Left ventricle myocardium inferior (tissue), 1 donor: ENCODE results near the gene CPA2. TPM values are rescaled to one million over a fixed set of nuclear protein-coding genes. Genes with fewer than 3 reads are reported as not detected.

Experiments
- DNase-seq: peaks from one replicate; pipeline ENCODE4 v3.0.0-alpha.2; 2020
- H3K27ac ChIP-seq: fragments of 200-600 bp; replicated peaks from 2 replicates; pipeline ENCODE4 v1.8.0; 2021
- H3K27me3 ChIP-seq: fragments of 200-600 bp; 2 replicates; pipeline ENCODE4 v1.8.0; 2021; ENCODE audit warnings: low read depth
- H3K36me3 ChIP-seq: fragments of 200-600 bp; 2 replicates; pipeline ENCODE4 v1.8.0; 2021
- H3K4me1 ChIP-seq: fragments of 200-600 bp; 2 replicates; pipeline ENCODE4 v1.8.0; 2021
- H3K4me3 ChIP-seq: fragments of 200-600 bp; 2 replicates; pipeline ENCODE4 v1.8.0; 2021; ENCODE audit warnings: mild to moderate bottlenecking, moderate library complexity
- H3K9me3 ChIP-seq: fragments of 200-600 bp; replicated peaks from 2 replicates; pipeline ENCODE4 v1.8.0; 2021
- CTCF ChIP-seq: fragments of 200-600 bp; IDR thresholded peaks from 2 replicates; pipeline ENCODE4 v1.8.0; 2021; ENCODE audit warnings: antibody characterized with exemption, mild to moderate bottlenecking, borderline replicate concordance
- intact Hi-C: fragments of 100-400 bp; cut with micrococcal nuclease; formaldehyde crosslinking; loops from one replicate; pipeline ENCODE4 v1.11.0; 2022
- total RNA-seq: library from RNA; stranded (reverse); fragmentation: NEBNext Ultra II Directional; extraction: Animal tissue kit (Norgen Biotek cat#: 25700); gene quantifications from one replicate; pipeline ENCODE4 v1.2.1, GENCODE V29; 2021
- donor health status: DM: no; HTN: yes; CAD: no; lungs with severe emphysema.

CPA2 gene
- total RNA-seq, 1 donor from 2014 or later: not detected

- peaks cover 10% of the 10 kb centered on the region for H3K27me3 ChIP-seq
- H3K4me3 ChIP-seq: no peak overlapping the region
- no peak for TF ChIP-seq CTCF
- intact Hi-C loops: no loop called here
- H3K9me3 ChIP-seq: no peaks in the 10 kb centered on the region
- H3K27ac ChIP-seq: no peak overlapping the region
- no peak for DNase-seq
- no peaks in the 10 kb centered on the region for H3K36me3 ChIP-seq
- H3K4me1 ChIP-seq: no peaks in the 10 kb centered on the region
These were observed 31.2 kb downstream of the CPA2 start for GRCh38 chr7:130297628-130298543.

GRCh38 chr7:130298544-130299326 lies 32.1 kb downstream of the CPA2 start:
- Histone ChIP-seq H3K4me1 (no peaks in the 10 kb centered on the region), H3K36me3 (no peaks in the 10 kb centered on the region), H3K9me3 (no peaks in the 10 kb centered on the region), H3K4me3 (no peak overlapping the region), H3K27ac (no peak overlapping the region), H3K27me3 (peaks cover 10% of the 10 kb centered on the region)
- intact Hi-C loops: no loop called here
- no peak for TF ChIP-seq CTCF
- no peak for DNase-seq

- Histone ChIP-seq H3K27ac (no peak overlapping the region), H3K36me3 (no peaks in the 10 kb centered on the region), H3K9me3 (no peaks in the 10 kb centered on the region), H3K4me1 (no peaks in the 10 kb centered on the region), H3K4me3 (no peak overlapping the region), H3K27me3 (peaks cover 10% of the 10 kb centered on the region)
- intact Hi-C loops: no loop called here
- no peak for TF ChIP-seq CTCF
- DNase-seq: no peak
These were observed 33.2 kb downstream of the CPA2 start for GRCh38 chr7:130299866-130300265.

GRCh38 chr7:130301501-130302020 lies 34.9 kb downstream of the CPA2 start:
- no peak overlapping the region for H3K4me3 ChIP-seq
- intact Hi-C loops: no loop called here
- H3K27me3 ChIP-seq: peaks cover 23% of the 10 kb centered on the region
- no peak for DNase-seq
- H3K4me1 ChIP-seq: no peaks in the 10 kb centered on the region
- H3K9me3 ChIP-seq: no peaks in the 10 kb centered on the region
- H3K27ac ChIP-seq: no peak overlapping the region
- no peak for TF ChIP-seq CTCF
- no peaks in the 10 kb centered on the region for H3K36me3 ChIP-seq

GRCh38 chr7:130302649-130303048 lies 36.0 kb downstream of the CPA2 start:
- no peaks in the 10 kb centered on the region for H3K4me1 ChIP-seq
- no peak for DNase-seq
- TF ChIP-seq CTCF: no peak

More at GRCh38 chr7:130302649-130303048, 36.0 kb downstream of the CPA2 start:
- intact Hi-C loops: no loop called here
- no peak overlapping the region for H3K27ac ChIP-seq
- H3K9me3 ChIP-seq: no peaks in the 10 kb centered on the region
- H3K27me3 ChIP-seq: peaks cover 24% of the 10 kb centered on the region
- no peaks in the 10 kb centered on the region for H3K36me3 ChIP-seq
- no peak overlapping the region for H3K4me3 ChIP-seq
